B cell (primary cell): ENCODE results near the gene MLH3. TPM values are rescaled to one million over a fixed set of nuclear protein-coding genes. Genes with fewer than 3 reads are reported as not detected.
A peak's percentile ranks its signal among the peaks of the same experiment; 100 is the strongest.

Source experiments
- ATAC-seq: fragments of 200-7000 bp; cut with Tn5 transposase; one replicate; pipeline ENCODE4 v1.10.0; 2021; ENCODE audit warnings: low read depth, mild to moderate bottlenecking, moderate number of reproducible peaks, moderate library complexity
- CTCF ChIA-PET: fragments of 350-600 bp; sonication (Branson Sonifier 250); formaldehyde crosslinking; loops from one replicate; lab custom pipeline; 2021; ENCODE audit warnings: antibody characterized with exemption, inconsistent platforms; lab: Charles Lee
- POLR2A ChIA-PET: fragments of 350-600 bp; sonication (Branson Sonifier 250); formaldehyde crosslinking; loops from one replicate; lab custom pipeline; 2021; ENCODE audit warnings: antibody characterized with exemption; lab: Charles Lee
- DNase-seq: peaks from one replicate; pipeline ENCODE4 v3.0.0; 2013
- H2AFZ ChIP-seq: 2 replicates; pipeline ENCODE4 v1.6.1; 2012; ENCODE audit warnings: mild to moderate bottlenecking, low read depth, low read length; ENCODE audit not compliant: insufficient read depth, poor library complexity, severe bottlenecking
- H3K27ac ChIP-seq, 2 donors: 1 replicate in 1 of 2; 2 replicates in 1 of 2; pipeline ENCODE4 v1.5.1; 2012 to 2013; ENCODE audit warnings: low read length in 2 of 2, mild to moderate bottlenecking in 2 of 2, moderate library complexity in 1 of 2
- H3K27me3 ChIP-seq, 4 experiments: fragments of 200-600 bp in 1 of 4; sonication (generic) in 1 of 4; replicated peaks in 1 of 4; 1 replicate in 2 of 4; 2 replicates in 2 of 4; pipeline versions ENCODE4 v1.6.1 to v1.7.0; 2013 to 2016; ENCODE audit warnings: low read length in 3 of 4, mild to moderate bottlenecking in 2 of 4, mixed read lengths in 1 of 4, moderate library complexity in 1 of 4; ENCODE audit not compliant: insufficient read depth in 4 of 4, control insufficient read depth in 3 of 4; ENCODE audit errors: control extremely low read depth in 1 of 4
- H3K36me3 ChIP-seq, 2 experiments: replicated peaks in 1 of 2; 1 replicate in 1 of 2; 2 replicates in 1 of 2; pipeline versions ENCODE4 v1.6.1 to v1.7.1; 2013; ENCODE audit warnings: low read length in 1 of 2; ENCODE audit not compliant: insufficient read depth in 2 of 2, control insufficient read depth in 1 of 2; ENCODE audit errors: control extremely low read depth in 1 of 2, extremely low read depth in 1 of 2
- H3K4me1 ChIP-seq, 2 donors: fragments of 200-600 bp in 1 of 2; sonication (generic) in 1 of 2; 1 replicate in 1 of 2; 2 replicates in 1 of 2; pipeline versions ENCODE4 v1.5.1 to v1.6.1; 2013 to 2017; ENCODE audit warnings: low read length in 2 of 2; ENCODE audit not compliant: control insufficient read depth in 2 of 2, insufficient read depth in 2 of 2
- H3K4me2 ChIP-seq: replicated peaks from 2 replicates; pipeline ENCODE3; 2012; ENCODE audit warnings: mild to moderate bottlenecking, low read depth, low read length; ENCODE audit not compliant: poor library complexity, severe bottlenecking
- H3K4me3 ChIP-seq, 5 experiments: fragments of 200-600 bp in 1 of 5; sonication (generic) in 1 of 5; 1 replicate in 3 of 5; 2 replicates in 2 of 5; pipeline versions ENCODE4 v1.5.1 to v1.7.0; 2011 to 2016; ENCODE audit warnings: low read length in 4 of 5, mild to moderate bottlenecking in 4 of 5, low read depth in 2 of 5, control low read depth in 1 of 5, moderate library complexity in 1 of 5; ENCODE audit not compliant: insufficient read depth in 1 of 5; ENCODE audit errors: control extremely low read depth in 1 of 5, extremely low read depth in 1 of 5
- H3K79me2 ChIP-seq: fragments of 200-600 bp; sonication (generic); one replicate; pipeline ENCODE4 v1.6.0; 2016; ENCODE audit warnings: low read length; ENCODE audit not compliant: control insufficient read depth, insufficient read depth
- H3K9ac ChIP-seq: fragments of 200-600 bp; sonication (generic); 2 replicates; pipeline ENCODE4 v1.6.1; 2017; ENCODE audit warnings: mild to moderate bottlenecking, low read length, moderate library complexity
- H3K9me3 ChIP-seq, 3 donors: one replicate each; pipeline versions ENCODE4 v1.6.1 to v1.7.1; 2013; ENCODE audit warnings: low read length in 2 of 3; ENCODE audit not compliant: control insufficient read depth in 2 of 3, insufficient read depth in 1 of 3; ENCODE audit errors: control extremely low read depth in 1 of 3
- H4K20me1 ChIP-seq: 2 replicates; pipeline ENCODE4 v1.6.0; 2012; ENCODE audit warnings: mild to moderate bottlenecking, low read length; ENCODE audit not compliant: insufficient read depth, control insufficient read depth, poor library complexity, severe bottlenecking
- H3K27ac Mint-ChIP-seq: one replicate; pipeline ENCODE4 v1.8.0; 2021; ENCODE audit warnings: mixed read lengths
- H3K27me3 Mint-ChIP-seq: one replicate; pipeline ENCODE4 v1.8.0; 2021; ENCODE audit warnings: mixed read lengths
- H3K4me1 Mint-ChIP-seq: one replicate; pipeline ENCODE4 v1.8.0; 2021; ENCODE audit warnings: mixed read lengths
- H3K4me3 Mint-ChIP-seq: one replicate; pipeline ENCODE4 v1.8.0; 2021; ENCODE audit warnings: mixed read lengths
- H3K9me3 Mint-ChIP-seq: one replicate; pipeline ENCODE4 v1.8.0; 2022; ENCODE audit warnings: mixed read lengths; ENCODE audit not compliant: insufficient read depth
- EZH2 ChIP-seq: IDR thresholded peaks from 2 replicates; pipeline ENCODE4 v1.6.1; 2012; ENCODE audit warnings: borderline replicate concordance, low read depth, mild to moderate bottlenecking, moderate library complexity, low read length; ENCODE audit not compliant: insufficient read depth, poor library complexity, severe bottlenecking
- WGBS: methylation state at CpG from one replicate; pipeline ENCODE4 v1.1.5; 2013; ENCODE audit warnings: missing lambda C conversion rate; ENCODE audit not compliant: insufficient coverage; 5-methylcytosine and 5-hydroxymethylcytosine counted together
- intact Hi-C: fragments of 100-400 bp; cut with micrococcal nuclease; formaldehyde crosslinking; loops from one replicate; pipeline ENCODE4 v1.10.0; 2022
- polyA plus RNA-seq: library from polyadenylated mRNA; depleted of rRNA; stranded (reverse); fragments of >200 nt; gene quantifications from 2 replicates; pipeline ENCODE4 v1.2.3, GENCODE V29; 2012
- total RNA-seq, 2 donors: library from RNA; stranded (reverse); fragments of 120-200 nt in 1 of 2; gene quantifications; 1 replicate in 1 of 2; 2 replicates in 1 of 2; pipeline versions ENCODE4 v1.2.3 to v1.2.4, GENCODE V29; 2013 to 2022
- TF ChIP-seq, protein P1 (sequence below): fragments of 200-600 bp; IDR thresholded peaks from one replicate; pipeline ENCODE4 v1.8.0; 2022; ENCODE audit warnings: antibody characterized with exemption, mild to moderate bottlenecking

The MLH3 gene
- total and polyA plus RNA-seq, 2 donors (not counting 1 experiment from before 2014, with no cell fraction given): 6.7 to 19.9 TPM

DNA sequence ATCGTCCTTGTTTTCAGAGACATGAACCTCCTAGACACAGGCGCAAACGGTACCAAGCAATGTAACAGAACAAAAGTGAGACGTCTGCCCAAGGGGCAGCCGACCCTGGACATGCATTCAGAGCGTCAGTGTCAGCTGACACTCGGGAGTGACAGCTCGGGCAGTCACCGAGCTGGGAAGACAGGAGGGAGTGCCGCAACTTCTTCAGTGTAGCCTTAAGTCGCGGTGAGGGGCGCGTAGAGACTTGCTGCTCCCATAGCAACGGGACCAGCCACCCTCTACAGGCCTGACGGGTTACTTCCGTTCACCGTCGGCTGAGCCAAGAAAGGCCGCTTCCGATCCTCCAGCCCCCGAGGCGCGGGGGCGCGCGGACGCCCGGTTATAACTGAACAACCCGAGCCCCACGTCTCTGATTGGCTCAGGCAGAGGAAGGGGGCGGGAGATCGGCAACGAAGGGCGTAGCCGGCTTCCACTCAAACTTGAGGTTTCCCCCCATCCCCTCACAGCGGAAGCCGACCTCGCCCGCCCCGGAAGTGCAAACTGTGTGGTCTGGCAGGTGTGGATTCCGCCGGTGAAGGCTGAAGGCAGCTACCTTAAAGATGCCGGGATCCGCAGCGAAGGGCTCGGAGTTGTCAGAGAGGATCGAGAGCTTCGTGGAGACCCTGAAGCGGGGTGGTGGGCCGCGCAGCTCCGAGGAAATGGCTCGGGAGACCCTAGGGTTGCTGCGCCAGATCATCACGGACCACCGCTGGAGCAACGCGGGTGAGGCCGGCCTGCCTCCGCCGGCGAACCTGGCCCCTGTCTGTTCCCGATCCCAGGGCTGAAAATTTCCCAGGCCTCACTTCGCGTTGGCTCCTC lies 48.6 kb downstream of the MLH3 start, which contains the start of gene EIF2B2:
Gene EIF2B2 (plus strand): TSS at position 530 of the 858 bp plus-strand sequence. CDS start 70 bp downstream, at position 600.
- WGBS: 2% methylated on average over 54 of the region's 66 CpGs
- DNase-seq (peak; percentile 99), ATAC-seq (peak; percentile 97)
- intact Hi-C loops: loop anchor here (1.0 to 10.0 kb wide), 10 partner anchors 30 to 1048 kb away; partner anchors contain the start of genes ABCD4, ACYP1, AREL1 and COQ6
- peak within 1 kb of the TSS; percentile 91 for H2AFZ ChIP-seq
- H3K36me3 ChIP-seq: peaks cover 2 to 21% of the 10 kb centered on the region in 2 experiments
- no peak for TF ChIP-seq EZH2
- TF ChIP-seq, protein P1, sequence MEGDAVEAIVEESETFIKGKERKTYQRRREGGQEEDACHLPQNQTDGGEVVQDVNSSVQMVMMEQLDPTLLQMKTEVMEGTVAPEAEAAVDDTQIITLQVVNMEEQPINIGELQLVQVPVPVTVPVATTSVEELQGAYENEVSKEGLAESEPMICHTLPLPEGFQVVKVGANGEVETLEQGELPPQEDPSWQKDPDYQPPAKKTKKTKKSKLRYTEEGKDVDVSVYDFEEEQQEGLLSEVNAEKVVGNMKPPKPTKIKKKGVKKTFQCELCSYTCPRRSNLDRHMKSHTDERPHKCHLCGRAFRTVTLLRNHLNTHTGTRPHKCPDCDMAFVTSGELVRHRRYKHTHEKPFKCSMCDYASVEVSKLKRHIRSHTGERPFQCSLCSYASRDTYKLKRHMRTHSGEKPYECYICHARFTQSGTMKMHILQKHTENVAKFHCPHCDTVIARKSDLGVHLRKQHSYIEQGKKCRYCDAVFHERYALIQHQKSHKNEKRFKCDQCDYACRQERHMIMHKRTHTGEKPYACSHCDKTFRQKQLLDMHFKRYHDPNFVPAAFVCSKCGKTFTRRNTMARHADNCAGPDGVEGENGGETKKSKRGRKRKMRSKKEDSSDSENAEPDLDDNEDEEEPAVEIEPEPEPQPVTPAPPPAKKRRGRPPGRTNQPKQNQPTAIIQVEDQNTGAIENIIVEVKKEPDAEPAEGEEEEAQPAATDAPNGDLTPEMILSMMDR: peak; percentile 23
- Mint-ChIP-seq H3K27me3 (no peaks in the 10 kb centered on the region), H3K9me3 (no peaks in the 10 kb centered on the region), H3K4me3 (peak within 1 kb of the TSS; percentile 98), H3K27ac (peak within 1 kb of the TSS; percentile 88), H3K4me1 (peaks cover 29% of the 10 kb centered on the region)
- peak within 1 kb of the TSS; percentile 84 for H3K9ac ChIP-seq
- H3K4me1 ChIP-seq: peaks cover 17 to 19% of the 10 kb centered on the region in 2 donors
- POLR2A ChIA-PET: interaction anchor here (0.7 to 1.2 kb wide), 2 partner anchors 60 to 61 kb away, joined by 3 to 4 read pairs; no protein-coding TSS in a partner anchor
- peak within 1 kb of the TSS; percentile 88 for H3K4me2 ChIP-seq
- no peaks in the 10 kb centered on the region for H3K27me3 ChIP-seq
- H3K9me3 ChIP-seq: no peaks in the 10 kb centered on the region
- CTCF ChIA-PET: interaction anchor here (1.1 to 3.2 kb wide), 5 partner anchors 39 to 141 kb away, joined by 3 to 12 read pairs (median 3); no protein-coding TSS in a partner anchor
- peak within 1 kb of the TSS; percentile 88 to 95 for H3K27ac ChIP-seq
- H4K20me1 ChIP-seq: no peaks in the 10 kb centered on the region
- peaks cover 17% of the 10 kb centered on the region for H3K79me2 ChIP-seq
- peak within 1 kb of the TSS; percentile 62 to 92 (median 73) for H3K4me3 ChIP-seq
